IPS-18c (cell line): ENCODE measurements around the gene SLC39A2.
"Not testable (repeated sequence)": the region's sequence is repeated elsewhere in the genome, so short reads cannot be mapped to it uniquely, and the experiment has no call there.

Experiments
- H3K4me3 ChIP-seq: 2 replicates; pipeline ENCODE4 v1.7.0; 2013; ENCODE audit warnings: low read depth, mild to moderate bottlenecking, low read length, moderate library complexity; ENCODE audit not compliant: insufficient read depth
- H3K9me3 ChIP-seq: one replicate; pipeline ENCODE4 v1.6.1; 2013; ENCODE audit warnings: mild to moderate bottlenecking, low read length, moderate library complexity; ENCODE audit not compliant: control insufficient read depth, insufficient read depth

The SLC39A2 gene

GRCh38 chr14:21036751-21037150 lies 37.7 kb downstream of the SLC39A2 start:
- Histone ChIP-seq H3K4me3 (no peak overlapping the region), H3K9me3 (no peaks in the 10 kb centered on the region)

GRCh38 chr14:21037156-21037555 lies 38.1 kb downstream of the SLC39A2 start:
- H3K4me3 ChIP-seq: no peak overlapping the region
- H3K9me3 ChIP-seq: no peaks in the 10 kb centered on the region

- H3K9me3 ChIP-seq: no peaks in the 10 kb centered on the region
- H3K4me3 ChIP-seq: no peak overlapping the region
Observed at GRCh38 chr14:21038441-21039422, 39.6 kb downstream of the SLC39A2 start.

GRCh38 chr14:21039585-21040369 lies 40.7 kb downstream of the SLC39A2 start:
- Histone ChIP-seq H3K9me3 (no peaks in the 10 kb centered on the region), H3K4me3 (no peak overlapping the region)

GRCh38 chr14:21040370-21040925 lies 41.4 kb downstream of the SLC39A2 start:
- no peaks in the 10 kb centered on the region for H3K9me3 ChIP-seq
- no peak overlapping the region for H3K4me3 ChIP-seq

GRCh38 chr14:21040941-21041340 lies 41.8 kb downstream of the SLC39A2 start:
- not testable (repeated sequence) for H3K4me3 ChIP-seq, H3K9me3 ChIP-seq

- Histone ChIP-seq H3K9me3 (no peaks in the 10 kb centered on the region), H3K4me3 (no peak within 1 kb of the TSS)
Observed at GRCh38 chr14:21041676-21042433, 42.8 kb downstream of the SLC39A2 start, which contains the start of gene RNASE7. Gene RNASE7, plus strand, starts transcription at chr14:21042362. Its CDS starts 631 bp downstream, at chr14:21042993.

GRCh38 chr14:21042918-21043317 lies 43.8 kb downstream of the SLC39A2 start:
- Histone ChIP-seq H3K4me3 (no peak overlapping the region), H3K9me3 (no peaks in the 10 kb centered on the region)

- Histone ChIP-seq H3K4me3 (no peak overlapping the region), H3K9me3 (no peaks in the 10 kb centered on the region)
Observed at GRCh38 chr14:21043387-21043973, 44.4 kb downstream of the SLC39A2 start.

GRCh38 chr14:21043974-21044618 lies 45.0 kb downstream of the SLC39A2 start:
- H3K9me3 ChIP-seq: no peaks in the 10 kb centered on the region
- no peak overlapping the region for H3K4me3 ChIP-seq

- no peak overlapping the region for H3K4me3 ChIP-seq
- H3K9me3 ChIP-seq: no peaks in the 10 kb centered on the region
Observed at GRCh38 chr14:21047378-21047781, 48.3 kb downstream of the SLC39A2 start.

GRCh38 chr14:21048638-21049037 lies 49.5 kb downstream of the SLC39A2 start:
- Histone ChIP-seq H3K4me3 (no peak overlapping the region), H3K9me3 (no peaks in the 10 kb centered on the region)

- H3K4me3 ChIP-seq: no peak overlapping the region
- H3K9me3 ChIP-seq: no peaks in the 10 kb centered on the region
Observed at GRCh38 chr14:21049271-21049673, 50.2 kb downstream of the SLC39A2 start.

GRCh38 chr14:21050597-21050996 lies 51.5 kb downstream of the SLC39A2 start:
- no peak overlapping the region for H3K4me3 ChIP-seq
- no peaks in the 10 kb centered on the region for H3K9me3 ChIP-seq
